Common myeloid progenitor, CD34-positive (primary cell): ENCODE measurements around the gene GAPVD1.
A peak's percentile ranks its signal among the peaks of the same experiment; 100 is the strongest.

Experiments
- CTCF ChIA-PET: fragments of 350-600 bp; sonication (Branson Sonifier 250); formaldehyde crosslinking; loops from one replicate; lab custom pipeline; 2021; ENCODE audit warnings: antibody characterized with exemption; lab: Charles Lee
- POLR2A ChIA-PET: fragments of 350-600 bp; sonication (Branson Sonifier 250); formaldehyde crosslinking; loops from one replicate; lab custom pipeline; 2021; ENCODE audit warnings: antibody characterized with exemption; lab: Charles Lee
- DNase-seq, 3 donors: peaks; one replicate each; pipeline versions ENCODE4 v3.0.0 to v3.0.0-alpha.2; 2013
- H3K27ac ChIP-seq, 2 experiments: 1 replicate in 1 of 2; 2 replicates in 1 of 2; pipeline ENCODE4 v1.7.0; 2013; ENCODE audit warnings: inconsistent platforms in 2 of 2, low read length in 2 of 2, mild to moderate bottlenecking in 2 of 2, low read depth in 1 of 2, moderate library complexity in 1 of 2; ENCODE audit not compliant: severe bottlenecking in 2 of 2, insufficient read depth in 1 of 2, poor library complexity in 1 of 2
- H3K27me3 ChIP-seq, 5 experiments: replicated peaks in 2 of 5; 1 replicate in 3 of 5; 2 replicates in 2 of 5; pipeline versions ENCODE4 v1.6.1 to v1.7.0; 2013; ENCODE audit warnings: low read length in 4 of 5, mild to moderate bottlenecking in 2 of 5, moderate library complexity in 2 of 5, inconsistent platforms in 1 of 5; ENCODE audit not compliant: insufficient read depth in 5 of 5, control insufficient read depth in 4 of 5
- H3K36me3 ChIP-seq, 4 experiments: 1 replicate in 2 of 4; 2 replicates in 2 of 4; pipeline versions ENCODE4 v1.6.1 to v1.7.0; 2013; ENCODE audit warnings: low read length in 3 of 4, control low read depth in 1 of 4, mild to moderate bottlenecking in 1 of 4; ENCODE audit not compliant: control insufficient read depth in 4 of 4, insufficient read depth in 4 of 4
- H3K4me1 ChIP-seq, 4 experiments: 1 replicate in 3 of 4; 2 replicates in 1 of 4; pipeline versions ENCODE4 v1.6.1 to v1.7.1; 2013; ENCODE audit warnings: low read length in 3 of 4, mild to moderate bottlenecking in 3 of 4, control low read depth in 1 of 4, inconsistent platforms in 1 of 4, moderate library complexity in 1 of 4; ENCODE audit not compliant: control insufficient read depth in 4 of 4, insufficient read depth in 4 of 4; ENCODE audit errors: control extremely low read depth in 1 of 4
- H3K4me3 ChIP-seq, 7 experiments: 1 replicate in 4 of 7; 2 replicates in 3 of 7; pipeline versions ENCODE4 v1.5.1 to v1.7.0; 2013; ENCODE audit warnings: mild to moderate bottlenecking in 7 of 7, low read length in 6 of 7, moderate library complexity in 6 of 7, inconsistent platforms in 2 of 7, low read depth in 2 of 7, control low read depth in 1 of 7; ENCODE audit not compliant: insufficient read depth in 4 of 7, control insufficient read depth in 1 of 7; ENCODE audit errors: extremely low read depth in 1 of 7
- H3K9me3 ChIP-seq, 5 experiments: 1 replicate in 4 of 5; 2 replicates in 1 of 5; pipeline versions ENCODE4 v1.6.1 to v1.7.1; 2013; ENCODE audit warnings: low read length in 4 of 5, mild to moderate bottlenecking in 2 of 5, inconsistent platforms in 1 of 5, low read depth in 1 of 5, moderate library complexity in 1 of 5; ENCODE audit not compliant: control insufficient read depth in 4 of 5, insufficient read depth in 2 of 5; ENCODE audit errors: control extremely low read depth in 1 of 5
- WGBS: methylation state at CpG from one replicate; pipeline ENCODE4 v1.1.5; 2013; ENCODE audit not compliant: insufficient coverage; 5-methylcytosine and 5-hydroxymethylcytosine counted together

The GAPVD1 gene

GRCh38 chr9:125374443-125375309 lies 113.0 kb downstream of the GAPVD1 start:
- Histone ChIP-seq H3K4me1 (peaks cover 0 to 8% (median 6%) of the 10 kb centered on the region in 4 experiments), H3K27me3 (peaks cover 0 to 5% (median 0%) of the 10 kb centered on the region in 5 experiments), H3K36me3 (no peaks in the 10 kb centered on the region), H3K4me3 (peak overlapping the region in 5 of 7 experiments; percentile 36 to 69 (median 58)), H3K9me3 (no peaks in the 10 kb centered on the region), H3K27ac (no peak overlapping the region)
- ChIA-PET POLR2A (no interaction called here), CTCF (interaction anchor here (0.6 to 4.0 kb wide), 8 partner anchors 12 to 1832 kb away, joined by 3 to 22 read pairs (median 4); no protein-coding TSS in a partner anchor)
- peak; percentile 73 to 85 (median 84) for DNase-seq
- 16% methylated on average over 22 of the region's 24 CpGs for WGBS

- Histone ChIP-seq H3K36me3 (no peaks in the 10 kb centered on the region), H3K27ac (no peak overlapping the region), H3K9me3 (no peaks in the 10 kb centered on the region), H3K4me3 (no peak overlapping the region), H3K27me3 (peaks cover 0 to 5% (median 0%) of the 10 kb centered on the region in 5 experiments), H3K4me1 (peaks cover 0 to 8% (median 6%) of the 10 kb centered on the region in 4 experiments)
- DNase-seq, result no peak
- POLR2A ChIA-PET, result no interaction called here
- CTCF ChIA-PET, result interaction anchor here (1.4 to 4.0 kb wide), 2 partner anchors 13 to 120 kb away, joined by 3 to 22 read pairs; no protein-coding TSS in a partner anchor
- 99% methylated on average over 9 of the region's 9 CpGs for WGBS
Measured at GRCh38 chr9:125375820-125376219, 114.2 kb downstream of the GAPVD1 start.

DNA sequence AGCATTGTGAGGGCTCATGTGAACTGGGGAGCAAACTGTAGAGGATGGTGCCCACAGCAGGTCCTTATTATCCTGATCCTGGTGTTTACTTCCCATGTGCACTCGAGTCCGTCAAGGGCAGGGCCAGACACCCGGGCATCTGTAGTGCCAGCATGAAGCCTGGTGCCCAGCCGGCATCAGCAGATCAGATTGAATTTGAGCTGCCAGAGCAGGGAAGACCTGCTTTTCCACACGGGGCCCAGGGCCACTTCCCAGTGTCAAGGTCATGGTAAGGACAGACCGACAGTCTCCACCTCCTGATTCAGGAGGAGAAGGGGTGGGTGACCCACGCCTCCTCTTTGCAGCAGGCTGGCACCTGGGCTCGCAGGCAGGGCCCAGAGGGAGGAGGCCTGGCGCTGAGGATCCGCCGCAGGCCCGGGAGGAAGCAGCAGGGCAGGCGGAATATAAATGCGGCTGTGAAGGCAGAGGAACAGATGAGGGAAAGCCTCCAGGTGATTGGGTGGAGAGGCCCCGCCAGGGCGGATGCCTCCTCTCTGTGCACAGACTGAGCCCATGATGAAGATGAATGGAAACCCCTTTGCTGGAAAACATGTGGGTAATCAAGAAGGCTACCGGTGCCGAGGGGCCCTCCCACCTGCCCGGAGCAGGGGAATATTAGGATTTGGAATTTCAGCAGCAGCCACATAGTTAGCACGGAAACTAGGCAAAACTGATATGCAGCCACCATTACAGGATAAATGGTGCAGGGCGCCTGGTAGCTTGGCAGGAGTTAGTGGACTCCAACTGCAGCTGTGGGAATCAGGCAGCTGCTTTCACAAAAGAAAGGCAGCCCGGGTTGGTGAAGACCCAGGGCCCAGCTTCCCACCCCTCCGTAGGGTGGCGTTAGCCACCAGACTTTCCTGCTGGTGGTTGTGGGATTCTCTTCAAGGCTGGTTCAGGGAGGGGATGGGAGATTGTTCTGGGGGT lies 114.9 kb downstream of the GAPVD1 start:
- 94% methylated on average over 20 of the region's 24 CpGs for WGBS

GRCh38 chr9:125377584-125378250 lies 116.1 kb downstream of the GAPVD1 start:
- POLR2A ChIA-PET, result no interaction called here
- Histone ChIP-seq H3K27me3 (peaks cover 0 to 5% (median 0%) of the 10 kb centered on the region in 5 experiments), H3K4me1 (peaks cover 0 to 8% (median 6%) of the 10 kb centered on the region in 4 experiments), H3K36me3 (no peaks in the 10 kb centered on the region), H3K9me3 (no peaks in the 10 kb centered on the region), H3K27ac (no peak overlapping the region), H3K4me3 (no peak overlapping the region)
- CTCF ChIA-PET, result interaction anchor here (0.6 to 4.0 kb wide), 7 partner anchors 9 to 603 kb away, joined by 3 to 22 read pairs (median 4); no protein-coding TSS in a partner anchor
- DNase-seq, result no peak
- WGBS, result 73% methylated on average over 8 of the region's 8 CpGs

More for the DNA sequence above, 114.9 kb downstream of the GAPVD1 start:
- POLR2A ChIA-PET, result no interaction called here
- no peaks in the 10 kb centered on the region for H3K36me3 ChIP-seq
- no peak overlapping the region for H3K4me3 ChIP-seq
- CTCF ChIA-PET, result interaction anchor here (1.0 to 4.0 kb wide), 5 partner anchors 8 to 121 kb away, joined by 3 to 22 read pairs (median 5); no protein-coding TSS in a partner anchor
- peaks cover 0 to 8% (median 6%) of the 10 kb centered on the region in 4 experiments for H3K4me1 ChIP-seq
- H3K9me3 ChIP-seq, result no peaks in the 10 kb centered on the region
- H3K27ac ChIP-seq, result no peak overlapping the region
- no peak for DNase-seq
- peaks cover 0 to 5% (median 0%) of the 10 kb centered on the region in 5 experiments for H3K27me3 ChIP-seq

- ChIA-PET POLR2A (interaction anchor here (0.7 kb wide), 1 partner anchor 1395 kb away, joined by 3 read pairs; no protein-coding TSS in a partner anchor), CTCF (interaction anchor here (0.6 to 4.0 kb wide), 4 partner anchors 10 to 128 kb away, joined by 3 to 22 read pairs (median 6); no protein-coding TSS in a partner anchor)
Measured at GRCh38 chr9:125378778-125379177, 117.2 kb downstream of the GAPVD1 start.

DNA sequence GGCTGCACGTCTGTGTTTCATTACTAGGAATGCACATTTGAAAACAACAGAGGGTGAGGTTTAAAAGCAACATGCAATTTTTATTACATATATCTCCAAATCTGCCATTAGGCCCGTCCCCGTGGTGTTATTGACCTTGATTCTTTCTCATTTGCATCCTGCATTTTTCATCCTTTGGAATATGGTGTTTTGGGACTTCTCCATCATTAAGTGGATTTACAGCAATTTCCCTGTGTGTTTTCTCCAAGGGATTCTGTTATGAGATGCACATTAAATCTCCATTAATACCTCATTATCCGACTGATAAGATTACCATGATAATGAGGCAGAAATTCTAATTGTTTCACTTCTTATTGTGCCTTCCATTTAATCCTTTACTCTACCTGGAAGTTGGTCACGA lies 117.6 kb downstream of the GAPVD1 start:
- peaks cover 0 to 3% (median 0%) of the 10 kb centered on the region in 5 experiments for H3K27me3 ChIP-seq
- no peaks in the 10 kb centered on the region for H3K9me3 ChIP-seq
- no peak for DNase-seq
- H3K36me3 ChIP-seq, result no peaks in the 10 kb centered on the region
- H3K4me1 ChIP-seq, result peaks cover 0 to 8% (median 6%) of the 10 kb centered on the region in 4 experiments
- 90% methylated on average over 2 of the region's 5 CpGs for WGBS
- POLR2A ChIA-PET, result interaction anchor here (0.7 kb wide), 1 partner anchor 1395 kb away, joined by 3 read pairs; no protein-coding TSS in a partner anchor
- no peak overlapping the region for H3K4me3 ChIP-seq
- CTCF ChIA-PET, result interaction anchor here (1.1 kb wide), 1 partner anchor 123 kb away, joined by 4 read pairs; no protein-coding TSS in a partner anchor
- no peak overlapping the region for H3K27ac ChIP-seq

More at GRCh38 chr9:125378778-125379177, 117.2 kb downstream of the GAPVD1 start:
- Histone ChIP-seq H3K36me3 (no peaks in the 10 kb centered on the region), H3K4me1 (peaks cover 0 to 8% (median 6%) of the 10 kb centered on the region in 4 experiments), H3K4me3 (no peak overlapping the region), H3K27ac (no peak overlapping the region), H3K27me3 (peaks cover 0 to 5% (median 0%) of the 10 kb centered on the region in 5 experiments), H3K9me3 (no peaks in the 10 kb centered on the region)
- no peak for DNase-seq
- WGBS, result 94% methylated on average over 5 of the region's 9 CpGs
